ENCODE results near the gene BCAS3.

The BCAS3 gene

GRCh38 chr17:60675997-60676396 is 1.7 kb upstream of the BCAS3 start:
- DNase-seq (ENCODE audit: low read depth), result no peak

GRCh38 chr17:60676758-60677307 is 818 bp upstream of the BCAS3 start:
- DNase-seq (ENCODE audit: low read depth), result no peak

- no peak for DNase-seq (ENCODE audit: low read depth)
Observed at GRCh38 chr17:60678118-60678444, 430 bp downstream of the BCAS3 start.

GRCh38 chr17:60679287-60679686 is 1.6 kb downstream of the BCAS3 start:
- DNase-seq (ENCODE audit: low read depth), result no peak

GRCh38 chr17:60680754-60681153 is 3.1 kb downstream of the BCAS3 start:
- DNase-seq (ENCODE audit: low read depth), result no peak

- DNase-seq (ENCODE audit: low read depth), result no peak
Observed at GRCh38 chr17:60685437-60685836, 7.8 kb downstream of the BCAS3 start.

- no peak for DNase-seq (ENCODE audit: low read depth)
Observed at GRCh38 chr17:60695960-60696359, 18.3 kb downstream of the BCAS3 start.

GRCh38 chr17:60699090-60699489 is 21.4 kb downstream of the BCAS3 start:
- no peak for DNase-seq (ENCODE audit: low read depth)

GRCh38 chr17:60704170-60704569 is 26.5 kb downstream of the BCAS3 start:
- DNase-seq (ENCODE audit: low read depth), result no peak

GRCh38 chr17:60712675-60713074 is 35.0 kb downstream of the BCAS3 start:
- no peak for DNase-seq (ENCODE audit: low read depth)

GRCh38 chr17:60713608-60714007 is 36.0 kb downstream of the BCAS3 start:
- no peak for DNase-seq (ENCODE audit: low read depth)

- DNase-seq (ENCODE audit: low read depth), result no peak
Observed at GRCh38 chr17:60716766-60717165, 39.1 kb downstream of the BCAS3 start.

- DNase-seq (ENCODE audit: low read depth), result no peak
Observed at GRCh38 chr17:60717814-60718213, 40.2 kb downstream of the BCAS3 start.

- no peak for DNase-seq (ENCODE audit: low read depth)
Observed at GRCh38 chr17:60720763-60721531, 43.3 kb downstream of the BCAS3 start.

GRCh38 chr17:60724647-60725046 is 47.0 kb downstream of the BCAS3 start:
- DNase-seq (ENCODE audit: low read depth), result no peak

- DNase-seq (ENCODE audit: low read depth), result no peak
Observed at GRCh38 chr17:60729854-60730253, 52.2 kb downstream of the BCAS3 start.

- no peak for DNase-seq (ENCODE audit: low read depth)
Observed at GRCh38 chr17:60730273-60730672, 52.6 kb downstream of the BCAS3 start.

GRCh38 chr17:60738287-60738686 is 60.6 kb downstream of the BCAS3 start:
- no peak for DNase-seq (ENCODE audit: low read depth)

- DNase-seq (ENCODE audit: low read depth), result no peak
Observed at GRCh38 chr17:60740584-60740983, 62.9 kb downstream of the BCAS3 start.

- DNase-seq (ENCODE audit: low read depth), result no peak
Observed at GRCh38 chr17:60741031-60741430, 63.4 kb downstream of the BCAS3 start.

GRCh38 chr17:60743282-60743681 is 65.6 kb downstream of the BCAS3 start:
- no peak for DNase-seq (ENCODE audit: low read depth)

- no peak for DNase-seq (ENCODE audit: low read depth)
Observed at GRCh38 chr17:60743799-60744198, 66.1 kb downstream of the BCAS3 start.

- DNase-seq (ENCODE audit: low read depth), result no peak
Observed at GRCh38 chr17:60744355-60744966, 66.8 kb downstream of the BCAS3 start.

- DNase-seq (ENCODE audit: low read depth), result no peak
Observed at GRCh38 chr17:60745544-60745943, 67.9 kb downstream of the BCAS3 start.

Measured in activated T-helper 9 cell treated with anti-CD3 and anti-CD28 coated beads, Interleukin-2, amount 50 U/mL, for 16 hours (primary cell).